Panc1 (cell line): ENCODE data around the gene PXT1. TPM values are rescaled to one million over a fixed set of nuclear protein-coding genes. Genes with fewer than 3 reads are reported as not detected.

Source experiments
- ATAC-seq: fragments of 200-7000 bp; cut with Tn5 transposase; 2 replicates; pipeline ENCODE4 v1.9.1; 2020; ENCODE audit warnings: mild to moderate bottlenecking, moderate library complexity
- BruUV-seq: library from RNA; stranded (reverse); fragments of 400-500 nt; replicated peaks from 2 replicates; lab custom pipeline; 2021; lab: Mats Ljungman, UMichigan
- CTCF ChIA-PET: fragments of 300-600 bp; sonication (Branson Sonifier 250); formaldehyde crosslinking; loops from one replicate; lab custom pipeline; 2022; ENCODE audit warnings: antibody characterized with exemption; lab: Charles Lee
- POLR2A ChIA-PET: fragments of 300-600 bp; sonication (Branson Sonifier 250); formaldehyde crosslinking; loops from one replicate; lab custom pipeline; 2022; ENCODE audit warnings: antibody characterized with exemption; lab: Charles Lee
- DNase-seq: peaks from one replicate; pipeline ENCODE4 v3.0.0-alpha.2; 2010; ENCODE audit warnings: low read depth, low spot score
- H3K27ac ChIP-seq: 2 replicates; pipeline ENCODE4 v1.5.1; 2011; ENCODE audit warnings: mild to moderate bottlenecking, low read length, inconsistent platforms
- H3K27me3 ChIP-seq: fragments of 200-500 bp; sonication (Bioruptor generic); 2 replicates; pipeline ENCODE4 v1.6.0; 2014; ENCODE audit warnings: low read length, inconsistent platforms; ENCODE audit not compliant: control insufficient read depth, insufficient read depth
- H3K36me3 ChIP-seq: fragments of 200-500 bp; sonication (Bioruptor generic); 2 replicates; pipeline ENCODE4 v1.5.1; 2014; ENCODE audit warnings: inconsistent platforms, mild to moderate bottlenecking, low read length, moderate library complexity; ENCODE audit not compliant: control insufficient read depth, insufficient read depth
- H3K4me1 ChIP-seq: 2 replicates; pipeline ENCODE4 v1.5.1; 2011; ENCODE audit warnings: inconsistent platforms, mild to moderate bottlenecking, low read length, moderate library complexity; ENCODE audit not compliant: control insufficient read depth, insufficient read depth
- H3K4me3 ChIP-seq, 2 experiments: 2 replicates each; pipeline ENCODE4 v1.5.1; 2011 to 2012; ENCODE audit warnings: low read depth in 2 of 2, low read length in 2 of 2, mild to moderate bottlenecking in 2 of 2, inconsistent platforms in 1 of 2, moderate library complexity in 1 of 2
- H3K9me3 ChIP-seq: fragments of 200-500 bp; sonication (Bioruptor generic); 2 replicates; pipeline ENCODE4 v1.5.1; 2014; ENCODE audit warnings: low read depth, mild to moderate bottlenecking, inconsistent platforms, low read length, moderate library complexity; ENCODE audit not compliant: control insufficient read depth, insufficient read depth
- CTCF ChIP-seq: fragments of 450-650 bp; IDR thresholded peaks from 2 replicates; pipeline ENCODE4 v1.5.1; 2017; ENCODE audit warnings: mild to moderate bottlenecking
- POLR2AphosphoS5 ChIP-seq: IDR thresholded peaks from 2 replicates; pipeline ENCODE4 v1.6.1; 2012; ENCODE audit warnings: mild to moderate bottlenecking, low read depth, low read length, moderate library complexity
- REST ChIP-seq, 2 experiments: IDR thresholded peaks; 2 replicates each; pipeline ENCODE4 v1.6.1; 2011 to 2012; ENCODE audit warnings: low read depth in 2 of 2, control low read depth in 1 of 2, low read length in 1 of 2, mild to moderate bottlenecking in 1 of 2, moderate library complexity in 1 of 2; ENCODE audit not compliant: insufficient read depth in 1 of 2
- SIN3A ChIP-seq: IDR thresholded peaks from 2 replicates; pipeline ENCODE4 v1.6.1; 2012; ENCODE audit warnings: low read depth, mild to moderate bottlenecking, low read length, moderate library complexity, borderline replicate concordance; ENCODE audit not compliant: insufficient read depth
- TCF7L2 ChIP-seq: IDR thresholded peaks from 2 replicates; pipeline ENCODE4 v1.6.1; 2011; ENCODE audit warnings: mild to moderate bottlenecking, low read depth, low read length, inconsistent platforms
- in situ Hi-C: cut with HindIII; loops from 2 replicates; pipeline ENCODE4 v1.10.0; 2016; ENCODE audit warnings: low sequenced_read_pairs, low pct_unique_long_range_greater_than_20kb
- intact Hi-C: fragments of 100-400 bp; cut with micrococcal nuclease; formaldehyde crosslinking; loops from one replicate; pipeline ENCODE4 v1.10.0; 2022; ENCODE audit not compliant: unreplicated experiment
- total RNA-seq: library from RNA; stranded (reverse); gene quantifications from one replicate; pipeline ENCODE4 v1.2.1, GENCODE V29; 2021; ENCODE audit not compliant: unreplicated experiment

Gene PXT1
- total RNA-seq, 1 experiment from 2014 or later, result not detected

GRCh38 chr6:36346486-36347273, 96.0 kb downstream of the PXT1 start:
- no peaks in the 10 kb centered on the region for H3K4me1 ChIP-seq
- BruUV-seq, result no TSS peak
- no peak overlapping the region for H3K27ac ChIP-seq
- ChIA-PET CTCF (no interaction called here), POLR2A (no interaction called here)
- no peaks in the 10 kb centered on the region for H3K36me3 ChIP-seq
- TF ChIP-seq TCF7L2 (no peak), REST (IDR thresholded peaks at IDR 0.05; ENCODE audit: insufficient read depth in 1 of 2, low read depth in 2 of 2, low read length in 1 of 2) (no peak), CTCF (no peak)
- ATAC-seq, result no peak
- H3K9me3 ChIP-seq, result no peaks in the 10 kb centered on the region
- H3K4me3 ChIP-seq, result no peak overlapping the region
- DNase-seq, result no peak
- in situ Hi-C loops, result no loop called here
- no peaks in the 10 kb centered on the region for H3K27me3 ChIP-seq
- intact Hi-C loops, result no loop called here

GRCh38 chr6:36345681-36346466, 96.8 kb downstream of the PXT1 start:
- intact Hi-C loops, result no loop called here
- no peak for ATAC-seq
- CTCF ChIA-PET, result interaction anchor here (1.0 kb wide), 1 partner anchor 222 kb away, joined by 3 read pairs; no protein-coding TSS in a partner anchor

More at GRCh38 chr6:36345681-36346466, 96.8 kb downstream of the PXT1 start:
- DNase-seq, result no peak
- Histone ChIP-seq H3K4me3 (no peak overlapping the region), H3K27me3 (no peaks in the 10 kb centered on the region), H3K9me3 (no peaks in the 10 kb centered on the region), H3K36me3 (no peaks in the 10 kb centered on the region), H3K27ac (no peak overlapping the region), H3K4me1 (peaks cover under 1% of the 10 kb centered on the region; the same call in 1 of the 2 replicates)
- POLR2A ChIA-PET, result no interaction called here
- BruUV-seq, result no TSS peak
- TF ChIP-seq REST (IDR thresholded peaks at IDR 0.05; ENCODE audit: insufficient read depth in 1 of 2, low read depth in 2 of 2, low read length in 1 of 2) (no peak), POLR2AphosphoS5 (no peak), TCF7L2 (no peak), SIN3A (no peak), CTCF (no peak)
- in situ Hi-C loops, result no loop called here
